ENCODE data around the gene KLHL3. TPM values are rescaled to one million over a fixed set of nuclear protein-coding genes. Genes with fewer than 3 reads are reported as not detected.

The KLHL3 gene
- polyA plus RNA-seq, 1 of the 3 experiments (the other 2 are of a cell fraction): 3.8 TPM

GRCh38 chr5:137629646-137630045 lies 106.2 kb downstream of the KLHL3 start:
- H3F3A ChIP-seq (replicated peaks; ENCODE audit: insufficient read depth): no peaks in the 10 kb centered on the region
- H3K9ac ChIP-seq: no peak overlapping the region
- H2AFZ ChIP-seq (ENCODE audit: low read depth): no peak overlapping the region
- TF ChIP-seq PBX3 (IDR thresholded peaks at IDR 0.05) (peak; percentile 63; the same call in 1 of the 2 replicates), EZH2phosphoT487 (IDR thresholded peaks at IDR 0.05; ENCODE audit: borderline replicate concordance, low read depth) (no peak), CHD2 (IDR thresholded peaks at IDR 0.05; ENCODE audit: low read length, partially characterized antibody) (peak; percentile 9), SMC3 (IDR thresholded peaks at IDR 0.05; ENCODE audit: low read depth, low read length) (peak; percentile 82), ZBTB33 (IDR thresholded peaks at IDR 0.05; ENCODE audit: borderline replicate concordance, low read depth) (no peak), NRF1 (IDR thresholded peaks at IDR 0.05; ENCODE audit: low read depth, low read length) (no peak), GABPA (IDR thresholded peaks at IDR 0.05; ENCODE audit: low read depth) (no peak), USF1 (IDR thresholded peaks at IDR 0.05; ENCODE audit: borderline replicate concordance, low read depth) (no peak), EP300 (IDR thresholded peaks at IDR 0.05; ENCODE audit: borderline replicate concordance in 1 of 2, low read depth in 1 of 2, low read length in 1 of 2) (no peak), SIN3A (IDR thresholded peaks at IDR 0.05; ENCODE audit: borderline replicate concordance, low read depth, low read length) (no peak), RAD21 (IDR thresholded peaks at IDR 0.05; ENCODE audit: low read length) (peak; percentile 96)
- TF ChIP-seq, protein P1, sequence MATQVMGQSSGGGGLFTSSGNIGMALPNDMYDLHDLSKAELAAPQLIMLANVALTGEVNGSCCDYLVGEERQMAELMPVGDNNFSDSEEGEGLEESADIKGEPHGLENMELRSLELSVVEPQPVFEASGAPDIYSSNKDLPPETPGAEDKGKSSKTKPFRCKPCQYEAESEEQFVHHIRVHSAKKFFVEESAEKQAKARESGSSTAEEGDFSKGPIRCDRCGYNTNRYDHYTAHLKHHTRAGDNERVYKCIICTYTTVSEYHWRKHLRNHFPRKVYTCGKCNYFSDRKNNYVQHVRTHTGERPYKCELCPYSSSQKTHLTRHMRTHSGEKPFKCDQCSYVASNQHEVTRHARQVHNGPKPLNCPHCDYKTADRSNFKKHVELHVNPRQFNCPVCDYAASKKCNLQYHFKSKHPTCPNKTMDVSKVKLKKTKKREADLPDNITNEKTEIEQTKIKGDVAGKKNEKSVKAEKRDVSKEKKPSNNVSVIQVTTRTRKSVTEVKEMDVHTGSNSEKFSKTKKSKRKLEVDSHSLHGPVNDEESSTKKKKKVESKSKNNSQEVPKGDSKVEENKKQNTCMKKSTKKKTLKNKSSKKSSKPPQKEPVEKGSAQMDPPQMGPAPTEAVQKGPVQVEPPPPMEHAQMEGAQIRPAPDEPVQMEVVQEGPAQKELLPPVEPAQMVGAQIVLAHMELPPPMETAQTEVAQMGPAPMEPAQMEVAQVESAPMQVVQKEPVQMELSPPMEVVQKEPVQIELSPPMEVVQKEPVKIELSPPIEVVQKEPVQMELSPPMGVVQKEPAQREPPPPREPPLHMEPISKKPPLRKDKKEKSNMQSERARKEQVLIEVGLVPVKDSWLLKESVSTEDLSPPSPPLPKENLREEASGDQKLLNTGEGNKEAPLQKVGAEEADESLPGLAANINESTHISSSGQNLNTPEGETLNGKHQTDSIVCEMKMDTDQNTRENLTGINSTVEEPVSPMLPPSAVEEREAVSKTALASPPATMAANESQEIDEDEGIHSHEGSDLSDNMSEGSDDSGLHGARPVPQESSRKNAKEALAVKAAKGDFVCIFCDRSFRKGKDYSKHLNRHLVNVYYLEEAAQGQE (IDR thresholded peaks at IDR 0.05; ENCODE audit: low read depth, low read length): no peak
- TF ChIP-seq, protein P2, sequence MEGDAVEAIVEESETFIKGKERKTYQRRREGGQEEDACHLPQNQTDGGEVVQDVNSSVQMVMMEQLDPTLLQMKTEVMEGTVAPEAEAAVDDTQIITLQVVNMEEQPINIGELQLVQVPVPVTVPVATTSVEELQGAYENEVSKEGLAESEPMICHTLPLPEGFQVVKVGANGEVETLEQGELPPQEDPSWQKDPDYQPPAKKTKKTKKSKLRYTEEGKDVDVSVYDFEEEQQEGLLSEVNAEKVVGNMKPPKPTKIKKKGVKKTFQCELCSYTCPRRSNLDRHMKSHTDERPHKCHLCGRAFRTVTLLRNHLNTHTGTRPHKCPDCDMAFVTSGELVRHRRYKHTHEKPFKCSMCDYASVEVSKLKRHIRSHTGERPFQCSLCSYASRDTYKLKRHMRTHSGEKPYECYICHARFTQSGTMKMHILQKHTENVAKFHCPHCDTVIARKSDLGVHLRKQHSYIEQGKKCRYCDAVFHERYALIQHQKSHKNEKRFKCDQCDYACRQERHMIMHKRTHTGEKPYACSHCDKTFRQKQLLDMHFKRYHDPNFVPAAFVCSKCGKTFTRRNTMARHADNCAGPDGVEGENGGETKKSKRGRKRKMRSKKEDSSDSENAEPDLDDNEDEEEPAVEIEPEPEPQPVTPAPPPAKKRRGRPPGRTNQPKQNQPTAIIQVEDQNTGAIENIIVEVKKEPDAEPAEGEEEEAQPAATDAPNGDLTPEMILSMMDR (IDR thresholded peaks at IDR 0.05): peak; percentile 93
- H3K27me3 ChIP-seq (ENCODE audit: insufficient read depth): no peaks in the 10 kb centered on the region
- H3K79me2 ChIP-seq (ENCODE audit: insufficient read depth): no peaks in the 10 kb centered on the region
- peak; percentile 75 for DNase-seq
- no peaks in the 10 kb centered on the region for H3K9me2 ChIP-seq
- H3K27ac ChIP-seq (ENCODE audit: low read depth in 2 of 2, low read length in 1 of 2): no peak overlapping the region
- H4K20me1 ChIP-seq (ENCODE audit: insufficient read depth): no peaks in the 10 kb centered on the region
- H3K4me3 ChIP-seq (ENCODE audit: low read depth in 2 of 2, low read length in 1 of 2): peak overlapping the region in 1 of 2 experiments; percentile 45; a peak in 1 of 4 replicates
- 53% methylated on average over 4 of the region's 4 CpGs for WGBS (ENCODE audit: low lambda C conversion rate)
- CTCF ChIA-PET: interaction anchor here (0.5 to 12.7 kb wide), 58 partner anchors 10 to 710 kb away, joined by 3 to 407 read pairs (median 4); partner anchors contain the start of genes HNRNPA0, KLHL3 and PKD2L2
- H3K36me3 ChIP-seq (replicated peaks in 1 of 2; ENCODE audit: control insufficient read depth in 1 of 2, insufficient read depth in 2 of 2, low read length in 1 of 2): no peaks in the 10 kb centered on the region
- POLR2A ChIA-PET: interaction anchor here (1.2 to 1.8 kb wide), 2 partner anchors 113 to 124 kb away, joined by 6 to 7 read pairs; partner anchors contain the start of gene HNRNPA0
- H3K9me3 ChIP-seq: no peaks in the 10 kb centered on the region
- H3K4me1 ChIP-seq (ENCODE audit: control insufficient read depth in 1 of 2, insufficient read depth in 2 of 2, low read depth in 1 of 2, low read length in 1 of 2): peaks cover 0 to 3% of the 10 kb centered on the region in 2 experiments; a peak in 1 of 4 replicates
- H3K4me2 ChIP-seq: no peak overlapping the region
